Nephron progenitor cell (in vitro differentiated cells): ENCODE results near the gene ARSB.
A peak's percentile ranks its signal among the peaks of the same experiment; 100 is the strongest.

Source experiments
- DNase-seq: peaks from one replicate; pipeline ENCODE4 v3.0.0; 2021
- H3K27ac Mint-ChIP-seq: 2 replicates; pipeline ENCODE4 v1.8.0; 2021; ENCODE audit warnings: mild to moderate bottlenecking, moderate library complexity, mixed read lengths
- H3K27me3 Mint-ChIP-seq: 2 replicates; pipeline ENCODE4 v1.8.0; 2021; ENCODE audit warnings: mild to moderate bottlenecking, low read depth, mixed read lengths; ENCODE audit not compliant: poor library complexity
- H3K36me3 Mint-ChIP-seq: 2 replicates; pipeline ENCODE4 v1.8.0; 2021; ENCODE audit warnings: low read depth, mixed read lengths
- H3K4me1 Mint-ChIP-seq: 2 replicates; pipeline ENCODE4 v1.8.0; 2021; ENCODE audit warnings: mixed read lengths
- H3K4me3 Mint-ChIP-seq: 2 replicates; pipeline ENCODE4 v1.8.0; 2021; ENCODE audit warnings: mild to moderate bottlenecking, moderate library complexity, mixed read lengths
- H3K9me3 Mint-ChIP-seq: 2 replicates; pipeline ENCODE4 v1.8.0; 2021; ENCODE audit warnings: mild to moderate bottlenecking, moderate library complexity, mixed read lengths
- TF ChIP-seq, protein P1 (sequence below): fragments of 200-600 bp; sonication (generic); IDR thresholded peaks from 2 replicates; pipeline ENCODE4 v1.5.0; 2021; ENCODE audit warnings: antibody characterized with exemption

The ARSB gene

DNA sequence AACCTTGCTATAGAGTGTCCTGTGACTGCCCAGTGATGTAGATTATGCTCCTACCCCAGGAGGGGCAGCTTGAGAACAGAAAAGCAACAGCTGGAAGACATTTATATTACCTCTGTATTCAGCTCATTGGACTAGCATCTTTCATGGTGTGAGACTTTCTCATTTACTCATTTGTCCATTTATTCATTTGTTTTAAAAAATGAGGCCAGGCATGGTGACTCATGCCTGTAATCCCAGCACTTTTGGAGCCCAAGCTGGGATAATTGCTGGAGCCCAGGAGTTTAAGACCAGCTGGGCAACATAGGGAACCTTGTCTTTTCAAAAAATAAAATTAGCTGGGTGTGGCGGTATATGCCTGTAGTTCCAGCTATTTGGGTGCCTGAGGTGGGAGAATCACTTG, 206.6 kb downstream of the ARSB start:
- no peak for DNase-seq
- peaks cover 2% of the 10 kb centered on the region for H3K27me3 Mint-ChIP-seq
- H3K4me1 Mint-ChIP-seq, result peaks cover 31% of the 10 kb centered on the region
- H3K27ac Mint-ChIP-seq, result no peak overlapping the region
- peaks cover 8% of the 10 kb centered on the region for H3K9me3 Mint-ChIP-seq
- no peak overlapping the region for H3K4me3 Mint-ChIP-seq
- TF ChIP-seq, protein P1, sequence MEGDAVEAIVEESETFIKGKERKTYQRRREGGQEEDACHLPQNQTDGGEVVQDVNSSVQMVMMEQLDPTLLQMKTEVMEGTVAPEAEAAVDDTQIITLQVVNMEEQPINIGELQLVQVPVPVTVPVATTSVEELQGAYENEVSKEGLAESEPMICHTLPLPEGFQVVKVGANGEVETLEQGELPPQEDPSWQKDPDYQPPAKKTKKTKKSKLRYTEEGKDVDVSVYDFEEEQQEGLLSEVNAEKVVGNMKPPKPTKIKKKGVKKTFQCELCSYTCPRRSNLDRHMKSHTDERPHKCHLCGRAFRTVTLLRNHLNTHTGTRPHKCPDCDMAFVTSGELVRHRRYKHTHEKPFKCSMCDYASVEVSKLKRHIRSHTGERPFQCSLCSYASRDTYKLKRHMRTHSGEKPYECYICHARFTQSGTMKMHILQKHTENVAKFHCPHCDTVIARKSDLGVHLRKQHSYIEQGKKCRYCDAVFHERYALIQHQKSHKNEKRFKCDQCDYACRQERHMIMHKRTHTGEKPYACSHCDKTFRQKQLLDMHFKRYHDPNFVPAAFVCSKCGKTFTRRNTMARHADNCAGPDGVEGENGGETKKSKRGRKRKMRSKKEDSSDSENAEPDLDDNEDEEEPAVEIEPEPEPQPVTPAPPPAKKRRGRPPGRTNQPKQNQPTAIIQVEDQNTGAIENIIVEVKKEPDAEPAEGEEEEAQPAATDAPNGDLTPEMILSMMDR, result no peak
- H3K36me3 Mint-ChIP-seq, result peaks cover 22% of the 10 kb centered on the region

- H3K27me3 Mint-ChIP-seq, result peaks cover 2% of the 10 kb centered on the region
- DNase-seq, result no peak
- H3K4me1 Mint-ChIP-seq, result peaks cover 33% of the 10 kb centered on the region
- H3K36me3 Mint-ChIP-seq, result peaks cover 24% of the 10 kb centered on the region
- no peak overlapping the region for H3K27ac Mint-ChIP-seq
- TF ChIP-seq, protein P1, result no peak
- H3K4me3 Mint-ChIP-seq, result no peak overlapping the region
- H3K9me3 Mint-ChIP-seq, result peaks cover 9% of the 10 kb centered on the region
Observed at GRCh38 chr5:78777901-78778300, 207.2 kb downstream of the ARSB start.

DNA sequence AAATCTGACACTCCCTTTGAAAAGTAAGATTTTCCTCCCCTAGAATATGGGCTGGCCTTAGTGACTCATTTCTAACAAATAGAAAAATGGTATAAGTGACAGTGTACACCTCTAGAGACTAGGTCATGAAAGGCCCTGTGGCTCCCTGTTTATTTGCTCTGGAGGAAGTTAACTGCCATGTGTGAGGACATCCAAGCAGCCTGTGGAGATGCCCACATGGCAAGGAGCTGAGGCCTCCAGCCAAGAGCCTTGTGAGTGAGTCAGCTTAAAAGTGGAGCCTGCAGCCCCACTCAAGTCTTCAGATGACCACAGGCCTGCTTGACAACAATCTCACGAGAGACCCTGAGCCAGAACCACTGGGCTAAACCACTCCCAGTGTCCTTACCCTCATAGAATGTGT, 208.5 kb downstream of the ARSB start:
- TF ChIP-seq, protein P1, result no peak
- Mint-ChIP-seq H3K9me3 (peaks cover 9% of the 10 kb centered on the region), H3K27me3 (peaks cover 2% of the 10 kb centered on the region), H3K27ac (no peak overlapping the region), H3K36me3 (peaks cover 24% of the 10 kb centered on the region), H3K4me1 (peaks cover 32% of the 10 kb centered on the region), H3K4me3 (no peak overlapping the region)
- no peak for DNase-seq

DNA sequence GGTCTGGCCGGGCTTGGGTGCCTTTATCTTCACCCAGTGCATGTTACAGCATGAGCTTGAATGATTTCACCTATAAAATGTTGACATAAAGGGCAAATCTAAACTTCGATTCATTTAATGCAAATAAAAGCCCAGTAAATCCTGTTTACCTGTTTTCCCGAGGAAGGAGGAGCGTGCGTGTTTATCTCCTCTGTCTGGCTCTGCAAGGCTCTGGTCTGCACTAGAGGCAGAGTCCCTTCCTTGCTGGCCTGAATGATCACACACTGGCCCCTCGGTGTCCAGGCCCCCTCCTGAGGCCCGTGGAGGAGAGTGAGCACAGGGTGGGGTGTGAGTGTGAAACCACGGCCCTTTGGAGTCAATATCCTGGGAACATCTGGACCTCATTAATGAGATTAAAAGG, 211.5 kb downstream of the ARSB start:
- Mint-ChIP-seq H3K27ac (no peak overlapping the region), H3K4me3 (no peak overlapping the region), H3K27me3 (no peaks in the 10 kb centered on the region), H3K4me1 (peaks cover 13% of the 10 kb centered on the region), H3K36me3 (peaks cover 12% of the 10 kb centered on the region), H3K9me3 (peaks cover 9% of the 10 kb centered on the region)
- no peak for DNase-seq
- TF ChIP-seq, protein P1, result no peak

GRCh38 chr5:78771260-78772205, 213.6 kb downstream of the ARSB start:
- peaks cover 21% of the 10 kb centered on the region for H3K4me1 Mint-ChIP-seq
- peak overlapping the region; percentile 20 for H3K27ac Mint-ChIP-seq
- H3K36me3 Mint-ChIP-seq, result peaks cover 12% of the 10 kb centered on the region
- peaks cover 6% of the 10 kb centered on the region for H3K9me3 Mint-ChIP-seq
- no peak for DNase-seq
- H3K4me3 Mint-ChIP-seq, result no peak overlapping the region
- peaks cover 1% of the 10 kb centered on the region for H3K27me3 Mint-ChIP-seq
- TF ChIP-seq, protein P1, result no peak
